ENCODE measurements around the gene PIF1. TPM values are rescaled to one million over a fixed set of nuclear protein-coding genes. Genes with fewer than 3 reads are reported as not detected.

PIF1 gene
- total RNA-seq, 1 experiment from 2014 or later = 43.5 TPM

DNA sequence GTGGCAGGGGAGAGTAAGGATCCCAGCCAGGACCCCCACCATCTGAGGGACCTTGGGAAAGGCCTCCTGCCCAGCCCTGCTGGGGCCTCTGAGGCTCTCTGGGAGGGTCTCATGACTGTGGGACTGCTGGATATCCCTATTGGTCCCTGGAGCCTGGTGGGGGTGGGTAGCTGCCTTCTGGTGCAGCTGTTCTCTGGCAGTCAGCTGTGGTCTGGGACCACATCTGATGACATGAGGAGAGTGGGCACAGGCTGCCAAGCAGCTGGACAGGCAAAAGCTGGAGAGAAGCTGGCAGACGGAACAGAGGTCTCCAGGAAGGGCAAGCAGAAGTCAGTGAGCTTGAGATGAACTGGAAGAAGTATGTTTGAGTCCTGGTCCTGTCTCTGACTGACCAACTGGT, 38.6 kb upstream of the PIF1 start:
- ChIA-PET CTCF (no interaction called here), POLR2A (ENCODE audit: unreplicated experiment) (no interaction called here)
- Histone ChIP-seq H3K27ac (ENCODE audit: low read length) (no peak overlapping the region), H3F3A (ENCODE audit: low read length, unreplicated experiment) (no peaks in the 10 kb centered on the region), H3K4me1 (ENCODE audit: insufficient read depth, low read length) (no peaks in the 10 kb centered on the region), H3K36me3 (ENCODE audit: low read depth, low read length) (no peaks in the 10 kb centered on the region), H3K27me3 (ENCODE audit: low read length) (no peaks in the 10 kb centered on the region), H3K9me3 (ENCODE audit: low read length) (no peaks in the 10 kb centered on the region), H3K79me2 (ENCODE audit: low read length) (no peaks in the 10 kb centered on the region), H3K4me2 (ENCODE audit: low read length) (no peak overlapping the region), H3K9me2 (replicated peaks; ENCODE audit: low read length) (no peaks in the 10 kb centered on the region), H4K20me1 (ENCODE audit: low read length) (no peaks in the 10 kb centered on the region), H3K9ac (ENCODE audit: low read length) (no peak overlapping the region), H3K4me3 (ENCODE audit: low read length) (no peak overlapping the region), H2AFZ (ENCODE audit: low read length) (no peak overlapping the region)
- no peak for DNase-seq
- BruUV-seq (replicated peaks) = no TSS peak
- no peak for ATAC-seq
- intact Hi-C loops (cut with micrococcal nuclease) = no loop called here
- TF ChIP-seq EZH2 (IDR thresholded peaks at IDR 0.05; ENCODE audit: low read length, unreplicated experiment) (no peak), EZH2phosphoT487 (IDR thresholded peaks at IDR 0.05; ENCODE audit: borderline replicate concordance, low read length) (no peak)
- TF ChIP-seq, protein P1, sequence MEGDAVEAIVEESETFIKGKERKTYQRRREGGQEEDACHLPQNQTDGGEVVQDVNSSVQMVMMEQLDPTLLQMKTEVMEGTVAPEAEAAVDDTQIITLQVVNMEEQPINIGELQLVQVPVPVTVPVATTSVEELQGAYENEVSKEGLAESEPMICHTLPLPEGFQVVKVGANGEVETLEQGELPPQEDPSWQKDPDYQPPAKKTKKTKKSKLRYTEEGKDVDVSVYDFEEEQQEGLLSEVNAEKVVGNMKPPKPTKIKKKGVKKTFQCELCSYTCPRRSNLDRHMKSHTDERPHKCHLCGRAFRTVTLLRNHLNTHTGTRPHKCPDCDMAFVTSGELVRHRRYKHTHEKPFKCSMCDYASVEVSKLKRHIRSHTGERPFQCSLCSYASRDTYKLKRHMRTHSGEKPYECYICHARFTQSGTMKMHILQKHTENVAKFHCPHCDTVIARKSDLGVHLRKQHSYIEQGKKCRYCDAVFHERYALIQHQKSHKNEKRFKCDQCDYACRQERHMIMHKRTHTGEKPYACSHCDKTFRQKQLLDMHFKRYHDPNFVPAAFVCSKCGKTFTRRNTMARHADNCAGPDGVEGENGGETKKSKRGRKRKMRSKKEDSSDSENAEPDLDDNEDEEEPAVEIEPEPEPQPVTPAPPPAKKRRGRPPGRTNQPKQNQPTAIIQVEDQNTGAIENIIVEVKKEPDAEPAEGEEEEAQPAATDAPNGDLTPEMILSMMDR (conservative IDR thresholded peaks at IDR 0.05; ENCODE audit: low read depth, low read length) = no peak

DNA sequence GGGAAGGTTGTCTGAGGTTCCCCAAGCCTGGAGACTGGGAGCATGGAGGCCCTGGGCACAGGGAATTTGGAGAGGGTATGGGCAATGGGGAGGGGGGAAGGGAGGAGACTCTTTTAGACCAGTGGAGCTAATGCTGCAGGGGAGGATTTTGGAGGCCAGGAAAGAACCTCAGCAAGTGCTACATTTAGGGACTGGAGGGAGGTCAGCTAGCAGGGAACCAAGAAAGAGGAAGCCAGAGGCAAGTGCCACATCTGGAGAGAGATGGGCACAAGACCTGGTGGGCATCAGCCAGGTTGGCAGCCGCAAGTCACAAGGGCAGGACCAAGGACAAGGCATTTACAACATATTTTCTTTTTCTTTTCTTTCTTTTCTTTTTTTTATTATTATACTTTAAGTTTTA, 37.0 kb upstream of the PIF1 start:
- DNase-seq (no peak), ATAC-seq (no peak)
- intact Hi-C loops (cut with micrococcal nuclease) = no loop called here
- POLR2A ChIA-PET (ENCODE audit: unreplicated experiment) = no interaction called here
- TF ChIP-seq EZH2phosphoT487 (IDR thresholded peaks at IDR 0.05; ENCODE audit: borderline replicate concordance, low read length) (no peak), EZH2 (IDR thresholded peaks at IDR 0.05; ENCODE audit: low read length, unreplicated experiment) (no peak)
- TF ChIP-seq, protein P1 (conservative IDR thresholded peaks at IDR 0.05; ENCODE audit: low read depth, low read length) = no peak
- Histone ChIP-seq H3K9ac (ENCODE audit: low read length) (no peak overlapping the region), H3K4me2 (ENCODE audit: low read length) (no peak overlapping the region), H3K79me2 (ENCODE audit: low read length) (no peaks in the 10 kb centered on the region), H3K4me1 (ENCODE audit: insufficient read depth, low read length) (no peaks in the 10 kb centered on the region), H3K27me3 (ENCODE audit: low read length) (no peaks in the 10 kb centered on the region), H4K20me1 (ENCODE audit: low read length) (no peaks in the 10 kb centered on the region), H3K4me3 (ENCODE audit: low read length) (no peak overlapping the region), H3K36me3 (ENCODE audit: low read depth, low read length) (no peaks in the 10 kb centered on the region), H3K27ac (ENCODE audit: low read length) (no peak overlapping the region), H3K9me2 (replicated peaks; ENCODE audit: low read length) (no peaks in the 10 kb centered on the region), H2AFZ (ENCODE audit: low read length) (no peak overlapping the region), H3F3A (ENCODE audit: low read length, unreplicated experiment) (no peaks in the 10 kb centered on the region), H3K9me3 (ENCODE audit: low read length) (no peaks in the 10 kb centered on the region)
- CTCF ChIA-PET = no interaction called here
- BruUV-seq (replicated peaks) = no TSS peak

DNA sequence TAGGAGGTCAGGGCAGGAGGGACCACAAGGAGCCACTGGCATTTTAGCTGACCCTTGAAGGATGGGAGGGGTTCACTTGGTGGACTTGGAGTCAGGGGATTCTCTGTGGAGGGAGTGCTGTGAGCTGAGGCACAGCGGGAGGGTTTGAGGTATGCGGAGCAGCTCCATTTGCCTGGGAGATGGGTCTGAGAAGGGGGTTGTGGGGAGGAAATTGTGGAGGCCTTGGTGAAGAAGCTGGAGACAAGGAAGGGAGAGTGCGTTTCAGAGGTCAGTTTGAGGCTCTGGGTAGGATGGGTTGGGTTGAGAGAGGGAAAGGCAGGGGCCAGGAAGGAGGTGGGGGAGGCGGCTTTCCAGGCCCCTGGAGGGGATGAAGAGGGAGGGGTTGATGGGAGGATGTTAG, 36.5 kb upstream of the PIF1 start:
- DNase-seq (no peak), ATAC-seq (no peak)
- Histone ChIP-seq H3K4me2 (ENCODE audit: low read length) (no peak overlapping the region), H3K27ac (ENCODE audit: low read length) (no peak overlapping the region), H3K79me2 (ENCODE audit: low read length) (no peaks in the 10 kb centered on the region), H3K9ac (ENCODE audit: low read length) (no peak overlapping the region), H4K20me1 (ENCODE audit: low read length) (no peaks in the 10 kb centered on the region), H3K36me3 (ENCODE audit: low read depth, low read length) (no peaks in the 10 kb centered on the region), H3K4me3 (ENCODE audit: low read length) (no peak overlapping the region), H3K27me3 (ENCODE audit: low read length) (no peaks in the 10 kb centered on the region), H3K9me3 (ENCODE audit: low read length) (no peaks in the 10 kb centered on the region), H3K4me1 (ENCODE audit: insufficient read depth, low read length) (no peaks in the 10 kb centered on the region), H3F3A (ENCODE audit: low read length, unreplicated experiment) (no peaks in the 10 kb centered on the region), H3K9me2 (replicated peaks; ENCODE audit: low read length) (no peaks in the 10 kb centered on the region), H2AFZ (ENCODE audit: low read length) (no peak overlapping the region)
- TF ChIP-seq EZH2phosphoT487 (IDR thresholded peaks at IDR 0.05; ENCODE audit: borderline replicate concordance, low read length) = no peak
- no peak for TF ChIP-seq EZH2 (IDR thresholded peaks at IDR 0.05; ENCODE audit: low read length, unreplicated experiment)
- TF ChIP-seq, protein P1 (conservative IDR thresholded peaks at IDR 0.05; ENCODE audit: low read depth, low read length) = no peak
- ChIA-PET POLR2A (ENCODE audit: unreplicated experiment) (no interaction called here), CTCF (no interaction called here)
- BruUV-seq (replicated peaks) = no TSS peak
- intact Hi-C loops (cut with micrococcal nuclease) = no loop called here
